Ovary (tissue), 9 donors: ENCODE data around the gene KIF22. TPM values are rescaled to one million over a fixed set of nuclear protein-coding genes. Genes with fewer than 3 reads are reported as not detected.
A peak's percentile ranks its signal among the peaks of the same experiment; 100 is the strongest.

ENCODE experiments used
- DNase-seq, 5 donors: peaks; one replicate each; pipeline ENCODE4 v3.0.0-alpha.2; 2019 to 2020
- H3K27ac ChIP-seq, 2 donors: fragments of 200-600 bp; one replicate each; pipeline versions ENCODE4 v1.5.1 to v1.8.0; 2019 to 2022
- H3K27me3 ChIP-seq: fragments of 200-600 bp; one replicate; pipeline ENCODE4 v1.8.0; 2022
- H3K36me3 ChIP-seq: fragments of 200-600 bp; sonication (generic); one replicate; pipeline ENCODE4 v1.5.1; 2019
- H3K4me1 ChIP-seq: one replicate; pipeline ENCODE4 v1.8.1; 2013; ENCODE audit warnings: mild to moderate bottlenecking, moderate library complexity; ENCODE audit not compliant: insufficient read depth
- H3K4me3 ChIP-seq: fragments of 200-600 bp; sonication (generic); one replicate; pipeline ENCODE4 v1.5.1; 2017
- H3K9me3 ChIP-seq, 2 donors: fragments of 200-600 bp in 1 of 2; sonication (generic) in 1 of 2; one replicate each; pipeline versions ENCODE4 v1.5.1 to v1.8.1; 2013 to 2019; ENCODE audit warnings: mild to moderate bottlenecking in 1 of 2, moderate library complexity in 1 of 2
- CTCF ChIP-seq, 3 donors: fragments of 450-650 bp in 2 of 3; fragments of 200-600 bp in 1 of 3; IDR thresholded peaks; one replicate each; pipeline versions ENCODE4 v1.5.1 to v1.8.0; 2016 to 2022; ENCODE audit warnings: antibody characterized with exemption in 3 of 3, mild to moderate bottlenecking in 1 of 3
- EP300 ChIP-seq: sonication (generic); formaldehyde crosslinking; IDR thresholded peaks from one replicate; pipeline ENCODE4 v1.6.1; 2017; ENCODE audit warnings: antibody characterized with exemption
- POLR2A ChIP-seq: fragments of 450-650 bp; IDR thresholded peaks from one replicate; pipeline ENCODE4 v1.6.1; 2017; ENCODE audit warnings: antibody characterized with exemption, mild to moderate bottlenecking, moderate library complexity
- WGBS, 3 donors: extraction: QIAGEN DNeasy Blood & Tissue Kit in 1 of 3; methylation state at CpG; one replicate each; pipeline versions ENCODE4 v1.1.5 to v1.1.7; 2013 to 2017; 5-methylcytosine and 5-hydroxymethylcytosine counted together
- intact Hi-C, 4 donors: fragments of 100-400 bp; cut with DNase I; formaldehyde crosslinking; loops; one replicate each; pipeline versions ENCODE4 v1.11.0 to v1.15.1; 2022 to 2023
- polyA plus RNA-seq, 2 donors: library from polyadenylated mRNA; stranded (reverse); fragments of 200-250 nt in 1 of 2; fragments of 350-450 nt in 1 of 2; fragmentation: Illumina TruSeq in 1 of 2; extraction: RNeasy Lipid Tissue Mini Kit (QIAGEN cat#74804) in 1 of 2; gene quantifications; one replicate each; pipeline ENCODE4 v1.2.3, GENCODE V29; 2013 to 2014
- total RNA-seq, 7 donors: library from RNA; depleted of rRNA in 2 of 7; stranded (reverse); fragments of >200 nt in 2 of 7; fragmentation: NEBNext Ultra II Directional in 3 of 7; extraction: Animal tissue kit (Norgen Biotek cat#: 25700) in 3 of 7; gene quantifications; one replicate each; pipeline versions ENCODE4 v1.1.0 to v1.2.4, GENCODE V29; 2016 to 2023
- donor health status: DM: no; HTN: no; CAD: no; lungs with moderate emphysema.
- donor health status: DM: no; HTN: no; CAD: no.
- donor health status: Bipolar disorder and iron deficiency.
- donor health status: DM: yes; HTN: yes; CAD: no.
- donor health status: DM: no; HTN: no; CAD: no.
- donor health status: DM: yes; HTN: yes; CAD: no.

Gene KIF22
- total and polyA plus RNA-seq, 9 donors: 14.4 to 31.0 (median 20.7) TPM

DNA sequence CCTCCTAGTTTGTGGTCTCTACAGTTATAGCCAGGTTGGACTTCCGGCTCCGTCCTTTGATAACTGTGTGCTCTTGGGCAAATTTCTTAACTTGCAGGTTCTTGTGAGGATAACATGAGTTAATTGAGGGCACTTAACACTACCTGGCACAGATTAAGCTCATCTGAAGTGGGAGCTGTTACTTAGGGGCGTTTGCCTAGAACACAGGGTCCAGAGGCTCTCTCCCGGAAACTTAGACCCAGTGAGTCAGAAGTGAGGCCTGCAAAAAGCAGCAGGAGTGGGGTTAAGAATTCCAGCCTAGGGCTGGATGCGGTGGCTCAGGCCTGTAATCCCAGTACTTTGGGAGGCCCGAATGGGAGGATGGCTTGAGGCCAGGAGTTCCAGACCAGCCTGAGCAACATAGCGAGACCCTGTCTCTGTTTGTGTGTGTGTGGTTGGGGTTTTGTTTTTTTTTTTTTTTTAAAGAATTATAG, 31.1 kb downstream of the KIF22 start:
- Histone ChIP-seq H3K4me3 (peak overlapping the region; percentile 71), H3K27ac (peak overlapping the region; percentile 79 to 94), H3K4me1 (peaks cover 30% of the 10 kb centered on the region), H3K36me3 (no peaks in the 10 kb centered on the region), H3K27me3 (no peaks in the 10 kb centered on the region), H3K9me3 (no peaks in the 10 kb centered on the region)
- peak; percentile 58 to 69 (median 65) for DNase-seq
- WGBS, 3 donors: 11 to 16% (median 16%) methylated on average over 7 of the region's 7 CpGs
- TF ChIP-seq EP300 (no peak), POLR2A (no peak), CTCF (IDR thresholded peaks at IDR 0.05) (no peak)
- intact Hi-C loops: no loop called here

- Histone ChIP-seq H3K9me3 (no peaks in the 10 kb centered on the region), H3K27ac (peak overlapping the region; percentile 82 to 94), H3K36me3 (no peaks in the 10 kb centered on the region), H3K4me1 (peaks cover 30% of the 10 kb centered on the region), H3K4me3 (no peak overlapping the region), H3K27me3 (no peaks in the 10 kb centered on the region)
- no peak for TF ChIP-seq CTCF (IDR thresholded peaks at IDR 0.05)
- no peak for TF ChIP-seq POLR2A
- TF ChIP-seq EP300: no peak
- intact Hi-C loops: no loop called here
- WGBS, 3 donors: 5 to 7% (median 7%) methylated on average over 7 of the region's 7 CpGs
- DNase-seq: peak in 2 of 5 donors; percentile 41 to 51
Observed at GRCh38 chr16:29824589-29825144, 34.1 kb downstream of the KIF22 start.

DNA sequence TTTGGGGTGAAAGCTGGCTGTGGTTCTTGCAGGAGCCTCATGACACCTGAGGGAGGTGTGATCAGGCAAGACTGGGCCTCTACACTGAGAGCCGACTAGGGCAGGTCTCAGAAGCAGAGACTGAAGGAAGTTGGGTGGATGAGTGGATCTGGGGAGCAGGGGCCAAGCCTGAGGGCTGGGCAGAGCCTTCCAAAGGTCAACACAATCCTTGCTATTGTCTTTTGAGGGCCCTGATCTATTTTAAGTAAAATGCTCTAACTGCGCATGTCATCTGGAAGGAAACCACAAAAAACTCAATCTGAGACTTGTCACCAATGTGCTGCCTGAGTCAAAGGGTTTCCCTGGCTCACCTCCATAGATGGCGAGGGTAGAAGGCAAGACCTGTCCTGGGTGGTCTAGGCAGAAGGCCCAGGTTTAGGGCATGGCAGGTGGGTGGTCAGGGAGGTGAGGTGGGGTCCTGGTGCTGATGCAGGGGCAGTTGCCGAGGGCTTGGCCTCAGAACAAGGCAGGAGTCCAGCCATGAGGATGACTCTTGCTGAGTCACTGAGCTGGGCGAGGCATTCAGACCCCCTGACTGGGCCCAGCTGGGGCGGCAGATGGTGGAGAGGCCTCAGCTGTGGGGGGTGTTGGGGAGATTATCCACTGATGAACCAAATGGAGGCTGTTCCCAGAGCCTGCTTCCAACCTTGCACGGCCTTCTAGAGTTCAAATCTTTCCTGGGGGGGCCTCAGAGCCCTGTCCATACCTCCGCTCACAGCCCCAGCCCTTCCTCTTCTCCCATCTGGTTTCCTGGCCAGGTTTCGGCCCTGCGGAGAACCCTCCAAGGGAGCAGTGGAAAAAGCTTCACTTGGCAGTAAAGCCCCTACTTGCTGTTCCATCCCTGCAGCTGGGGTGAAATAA, 34.8 kb downstream of the KIF22 start:
- no peaks in the 10 kb centered on the region for H3K27me3 ChIP-seq
- peak; percentile 13 for TF ChIP-seq POLR2A
- TF ChIP-seq EP300: no peak
- H3K9me3 ChIP-seq: no peaks in the 10 kb centered on the region
- H3K36me3 ChIP-seq: no peaks in the 10 kb centered on the region
- H3K27ac ChIP-seq: peak overlapping the region; percentile 82 to 94
- H3K4me3 ChIP-seq: no peak overlapping the region
- peak; percentile 79 to 86 (median 81) for DNase-seq
- intact Hi-C loops: no loop called here
- H3K4me1 ChIP-seq: peaks cover 29% of the 10 kb centered on the region
- 15 to 24% (median 24%) methylated on average over 10 of the region's 10 CpGs for WGBS, 3 donors

- H3K9me3 ChIP-seq: no peaks in the 10 kb centered on the region
- no peaks in the 10 kb centered on the region for H3K36me3 ChIP-seq
- no peaks in the 10 kb centered on the region for H3K27me3 ChIP-seq
- H3K4me1 ChIP-seq: peaks cover 29% of the 10 kb centered on the region
- no peak for DNase-seq
- WGBS, 3 donors: 24 to 36% (median 29%) methylated on average over 8 of the region's 8 CpGs
- peak overlapping the region; percentile 82 to 94 for H3K27ac ChIP-seq
- no peak for TF ChIP-seq EP300
- TF ChIP-seq POLR2A: no peak
- TF ChIP-seq CTCF (IDR thresholded peaks at IDR 0.05): no peak
- intact Hi-C loops: no loop called here
- H3K4me3 ChIP-seq: no peak overlapping the region
Observed at GRCh38 chr16:29826342-29826695, 35.8 kb downstream of the KIF22 start.
